SU-DHL-6 (cell line): ENCODE results near the gene KCTD16.

Experiments
- H2AFZ ChIP-seq: fragments of 200-600 bp; sonication (generic); 2 replicates; pipeline ENCODE4 v1.6.1; 2014; ENCODE audit warnings: low read depth, mild to moderate bottlenecking, moderate library complexity, mixed read lengths, antibody characterized with exemption, low read length; ENCODE audit not compliant: severe bottlenecking
- H3F3A ChIP-seq: fragments of 200-600 bp; shearing (Covaris generic); 2 replicates; pipeline ENCODE4 v1.6.0; 2016; ENCODE audit warnings: antibody characterized with exemption, mild to moderate bottlenecking; ENCODE audit not compliant: insufficient read depth
- H3K27ac ChIP-seq: fragments of 200-600 bp; sonication (generic); 2 replicates; pipeline ENCODE4 v1.5.1; 2016; ENCODE audit warnings: low read depth, mild to moderate bottlenecking, low read length, moderate library complexity, mixed read lengths
- H3K27me3 ChIP-seq: fragments of 200-600 bp; sonication (generic), shearing (Covaris generic); 2 replicates; pipeline ENCODE4 v1.6.0; 2014; ENCODE audit warnings: mild to moderate bottlenecking, low read length
- H3K36me3 ChIP-seq: fragments of 200-600 bp; sonication (generic); 2 replicates; pipeline ENCODE4 v1.6.1; 2014; ENCODE audit warnings: mild to moderate bottlenecking, low read length, mixed read lengths
- H3K4me2 ChIP-seq: fragments of 300-600, 200-600 bp; shearing (Covaris generic), sonication (generic); 2 replicates; pipeline ENCODE4 v1.6.0; 2014; ENCODE audit warnings: low read length, low read depth, mild to moderate bottlenecking; ENCODE audit not compliant: poor library complexity, severe bottlenecking
- H3K4me3 ChIP-seq: fragments of 200-600 bp; sonication (generic); 2 replicates; pipeline ENCODE4 v1.5.1; 2014; ENCODE audit warnings: antibody characterized with exemption, low read length, mild to moderate bottlenecking, mixed read lengths; ENCODE audit not compliant: insufficient read depth, poor library complexity, severe bottlenecking
- H3K79me2 ChIP-seq: fragments of 200-600 bp; sonication (generic); 2 replicates; pipeline ENCODE4 v1.6.1; 2014; ENCODE audit warnings: mild to moderate bottlenecking, low read length, moderate library complexity; ENCODE audit not compliant: insufficient read depth
- H3K9ac ChIP-seq: fragments of 200-600 bp; sonication (generic); 2 replicates; pipeline ENCODE4 v1.7.0; 2014; ENCODE audit warnings: mild to moderate bottlenecking, low read length
- H3K9me2 ChIP-seq: fragments of 200-600 bp; sonication (generic); replicated peaks from 2 replicates; pipeline ENCODE4 v1.6.1; 2014; ENCODE audit warnings: low read length; ENCODE audit not compliant: insufficient read depth
- H3K9me3 ChIP-seq: fragments of 200-600 bp; sonication (generic); 2 replicates; pipeline ENCODE4 v1.6.1; 2014; ENCODE audit warnings: low read length, mixed read lengths; ENCODE audit not compliant: insufficient read depth
- H4K20me1 ChIP-seq: fragments of 200-600 bp; sonication (generic); 2 replicates; pipeline ENCODE4 v1.6.1; 2014; ENCODE audit warnings: low read depth, mild to moderate bottlenecking, antibody characterized with exemption, low read length, moderate library complexity, mixed read lengths
- EZH2phosphoT487 ChIP-seq: fragments of 200-600 bp; sonication (generic), shearing (Covaris generic); conservative IDR thresholded peaks from 2 replicates; pipeline ENCODE4 v1.6.1; 2018; ENCODE audit warnings: mild to moderate bottlenecking, antibody characterized with exemption, low read length, moderate library complexity, mixed read lengths
- TF ChIP-seq, protein P1 (sequence below): fragments of 200-600 bp; sonication (generic); IDR thresholded peaks from one replicate; pipeline ENCODE4 v1.5.1; 2017; ENCODE audit warnings: antibody characterized with exemption, mild to moderate bottlenecking, low read length, moderate library complexity; ENCODE audit not compliant: insufficient read depth, poor library complexity, severe bottlenecking

The KCTD16 gene

DNA sequence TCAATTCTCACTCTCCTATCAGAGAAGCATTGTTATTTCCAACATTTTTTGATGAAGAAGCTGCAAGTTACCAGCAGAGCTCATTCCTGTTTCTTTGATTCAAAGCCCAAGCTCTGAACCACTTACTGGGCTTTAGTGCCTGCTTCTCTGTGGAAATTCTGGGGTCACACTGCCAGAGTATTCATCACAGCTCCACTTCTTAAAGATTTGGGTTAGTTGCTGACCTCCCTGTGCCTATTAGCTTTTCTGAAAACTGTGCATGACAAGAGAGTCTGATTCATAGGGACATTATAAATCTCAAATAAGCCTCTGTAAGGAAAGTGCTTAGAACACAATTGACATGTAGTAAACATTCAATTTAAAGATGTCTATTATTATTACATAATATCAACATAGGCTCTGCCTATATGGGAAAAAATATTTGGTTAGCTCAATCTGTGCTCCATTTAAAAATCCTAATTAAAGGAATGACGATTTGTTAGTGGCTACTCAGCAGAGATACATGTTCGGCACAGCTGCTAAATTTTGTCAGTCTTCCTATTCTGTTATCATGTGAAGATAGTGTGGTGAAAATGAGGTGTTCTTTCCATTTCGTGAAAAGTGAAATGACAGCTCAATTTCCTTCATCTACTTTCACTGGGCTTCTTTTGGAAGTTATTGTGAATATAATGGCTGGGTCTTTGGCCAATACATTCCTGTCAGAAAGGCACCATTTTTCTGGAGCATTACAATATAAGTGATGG lies 293.0 kb downstream of the KCTD16 start:
- Histone ChIP-seq H3K9ac (no peak overlapping the region), H2AFZ (no peak overlapping the region), H3F3A (no peaks in the 10 kb centered on the region), H3K9me3 (no peaks in the 10 kb centered on the region), H3K4me3 (no peak overlapping the region), H3K27ac (no peak overlapping the region), H3K4me2 (no peak overlapping the region), H3K9me2 (no peaks in the 10 kb centered on the region), H3K36me3 (no peaks in the 10 kb centered on the region), H3K79me2 (no peaks in the 10 kb centered on the region), H4K20me1 (no peaks in the 10 kb centered on the region), H3K27me3 (no peaks in the 10 kb centered on the region)
- TF ChIP-seq EZH2phosphoT487: no peak
- TF ChIP-seq, protein P1, sequence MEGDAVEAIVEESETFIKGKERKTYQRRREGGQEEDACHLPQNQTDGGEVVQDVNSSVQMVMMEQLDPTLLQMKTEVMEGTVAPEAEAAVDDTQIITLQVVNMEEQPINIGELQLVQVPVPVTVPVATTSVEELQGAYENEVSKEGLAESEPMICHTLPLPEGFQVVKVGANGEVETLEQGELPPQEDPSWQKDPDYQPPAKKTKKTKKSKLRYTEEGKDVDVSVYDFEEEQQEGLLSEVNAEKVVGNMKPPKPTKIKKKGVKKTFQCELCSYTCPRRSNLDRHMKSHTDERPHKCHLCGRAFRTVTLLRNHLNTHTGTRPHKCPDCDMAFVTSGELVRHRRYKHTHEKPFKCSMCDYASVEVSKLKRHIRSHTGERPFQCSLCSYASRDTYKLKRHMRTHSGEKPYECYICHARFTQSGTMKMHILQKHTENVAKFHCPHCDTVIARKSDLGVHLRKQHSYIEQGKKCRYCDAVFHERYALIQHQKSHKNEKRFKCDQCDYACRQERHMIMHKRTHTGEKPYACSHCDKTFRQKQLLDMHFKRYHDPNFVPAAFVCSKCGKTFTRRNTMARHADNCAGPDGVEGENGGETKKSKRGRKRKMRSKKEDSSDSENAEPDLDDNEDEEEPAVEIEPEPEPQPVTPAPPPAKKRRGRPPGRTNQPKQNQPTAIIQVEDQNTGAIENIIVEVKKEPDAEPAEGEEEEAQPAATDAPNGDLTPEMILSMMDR: no peak

GRCh38 chr5:144464306-144464705 lies 293.6 kb downstream of the KCTD16 start:
- Histone ChIP-seq H3K27me3 (no peaks in the 10 kb centered on the region), H3K4me3 (no peak overlapping the region), H4K20me1 (no peaks in the 10 kb centered on the region), H3F3A (no peaks in the 10 kb centered on the region), H3K79me2 (no peaks in the 10 kb centered on the region), H2AFZ (no peak overlapping the region), H3K9me2 (no peaks in the 10 kb centered on the region), H3K27ac (no peak overlapping the region), H3K4me2 (no peak overlapping the region), H3K9ac (no peak overlapping the region), H3K36me3 (no peaks in the 10 kb centered on the region), H3K9me3 (no peaks in the 10 kb centered on the region)
- TF ChIP-seq, protein P1: no peak
- TF ChIP-seq EZH2phosphoT487: no peak

DNA sequence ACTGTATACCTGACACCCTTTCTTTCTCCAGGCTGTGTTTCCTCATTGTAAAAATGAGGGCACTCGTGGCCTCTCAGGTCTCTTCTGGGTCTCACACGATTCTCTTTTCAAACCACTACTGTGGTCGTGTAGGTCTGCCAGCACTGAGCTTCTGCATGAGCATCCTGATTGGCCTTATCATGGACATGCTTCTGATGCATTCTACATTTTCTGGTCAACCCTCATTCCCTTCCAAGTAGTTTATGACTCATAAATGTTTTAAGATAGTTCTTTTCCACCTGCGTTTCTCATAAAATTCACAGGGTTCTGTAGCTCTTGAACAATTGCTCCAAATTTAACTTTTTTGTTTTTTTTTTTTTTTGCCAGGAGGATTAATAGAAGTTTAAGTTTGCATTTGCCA lies 294.8 kb downstream of the KCTD16 start:
- Histone ChIP-seq H3K4me2 (no peak overlapping the region), H3K27ac (no peak overlapping the region), H3K27me3 (no peaks in the 10 kb centered on the region), H3K4me3 (no peak overlapping the region), H2AFZ (no peak overlapping the region), H3K9me2 (no peaks in the 10 kb centered on the region), H3K79me2 (no peaks in the 10 kb centered on the region), H3K9me3 (no peaks in the 10 kb centered on the region), H3K9ac (no peak overlapping the region), H3K36me3 (no peaks in the 10 kb centered on the region), H3F3A (no peaks in the 10 kb centered on the region), H4K20me1 (no peaks in the 10 kb centered on the region)
- TF ChIP-seq EZH2phosphoT487: no peak
- TF ChIP-seq, protein P1: no peak
